GM23338 (cell line): Measurements from ENCODE around the gene UBA6. TPM values are rescaled to one million over a fixed set of nuclear protein-coding genes. Genes with fewer than 3 reads are reported as not detected.

Experiments
- ATAC-seq: fragments of 200-7000 bp; cut with Tn5 transposase; 3 replicates; pipeline ENCODE4 v1.9.1; 2020
- DNase-seq: peaks from one replicate; pipeline ENCODE4 v3.0.0-alpha.2; 2015; ENCODE audit warnings: low spot score
- H2AFZ ChIP-seq: fragments of 200-600 bp; sonication (generic); 2 replicates; pipeline ENCODE4 v1.8.0; 2016; ENCODE audit warnings: antibody characterized with exemption, mild to moderate bottlenecking, moderate library complexity
- H3F3A ChIP-seq: fragments of 200-600 bp; sonication (generic); replicated peaks from 2 replicates; pipeline ENCODE4 v1.8.0; 2017; ENCODE audit warnings: antibody characterized with exemption, mixed run types, low read depth
- H3K27ac ChIP-seq: fragments of 200-600 bp; sonication (generic); 2 replicates; pipeline ENCODE4 v1.6.1; 2016; ENCODE audit warnings: low read depth
- H3K27me3 ChIP-seq: fragments of 200-600 bp; sonication (generic); 2 replicates; pipeline ENCODE4 v1.8.0; 2016; ENCODE audit warnings: mild to moderate bottlenecking, mixed run types, moderate library complexity; ENCODE audit not compliant: insufficient read depth
- H3K36me3 ChIP-seq: fragments of 200-600 bp; sonication (generic); 2 replicates; pipeline ENCODE4 v1.8.0; 2016; ENCODE audit warnings: mild to moderate bottlenecking; ENCODE audit not compliant: insufficient read depth
- H3K4me1 ChIP-seq: fragments of 200-600 bp; sonication (generic); 2 replicates; pipeline ENCODE4 v1.8.0; 2016; ENCODE audit warnings: mild to moderate bottlenecking, moderate library complexity; ENCODE audit not compliant: insufficient read depth
- H3K4me2 ChIP-seq: fragments of 200-600 bp; sonication (generic); 2 replicates; pipeline ENCODE4 v1.7.1; 2017; ENCODE audit warnings: mixed run types
- H3K4me3 ChIP-seq: fragments of 200-600 bp; sonication (generic); 2 replicates; pipeline ENCODE4 v1.6.1; 2016; ENCODE audit warnings: mixed run types
- H3K79me2 ChIP-seq: fragments of 200-600 bp; sonication (generic); replicated peaks from 2 replicates; pipeline ENCODE4 v1.8.0; 2017; ENCODE audit warnings: mild to moderate bottlenecking; ENCODE audit not compliant: insufficient read depth
- H3K9me2 ChIP-seq: fragments of 200-600 bp; sonication (generic); 2 replicates; pipeline ENCODE4 v1.8.0; 2017; ENCODE audit not compliant: insufficient read depth
- H4K20me1 ChIP-seq: fragments of 200-600 bp; sonication (generic); replicated peaks from 2 replicates; pipeline ENCODE4 v1.8.0; 2017; ENCODE audit warnings: mild to moderate bottlenecking; ENCODE audit not compliant: insufficient read depth
- H3K27ac Mint-ChIP-seq: 2 replicates; pipeline ENCODE4 v1.8.0; 2020; ENCODE audit warnings: inconsistent platforms, mild to moderate bottlenecking, moderate library complexity, mixed read lengths
- H3K27me3 Mint-ChIP-seq: 3 replicates; pipeline ENCODE4 v1.8.0; 2022; ENCODE audit warnings: low read depth, mild to moderate bottlenecking, moderate library complexity, mixed read lengths, inconsistent platforms; ENCODE audit not compliant: insufficient read depth, poor library complexity
- H3K36me3 Mint-ChIP-seq: 3 replicates; pipeline ENCODE4 v1.8.0; 2021; ENCODE audit warnings: low read depth, mild to moderate bottlenecking, inconsistent platforms, moderate library complexity, mixed read lengths
- H3K4me1 Mint-ChIP-seq: 3 replicates; pipeline ENCODE4 v1.8.0; 2020; ENCODE audit warnings: mild to moderate bottlenecking, inconsistent platforms, mixed read lengths
- H3K4me3 Mint-ChIP-seq: 3 replicates; pipeline ENCODE4 v1.8.0; 2021; ENCODE audit warnings: moderate library complexity, mild to moderate bottlenecking, inconsistent platforms, mixed read lengths
- H3K9me3 Mint-ChIP-seq: 3 replicates; pipeline ENCODE4 v1.8.0; 2020; ENCODE audit warnings: moderate library complexity, mild to moderate bottlenecking, inconsistent platforms, mixed read lengths
- CREB1 ChIP-seq: fragments of 250-450 bp; sonication (Bioruptor Pico); IDR thresholded peaks from 2 replicates; pipeline ENCODE4 v1.5.0; 2020; ENCODE audit warnings: low read depth, mild to moderate bottlenecking, moderate library complexity
- JUNB ChIP-seq: IDR thresholded peaks from one replicate; pipeline ENCODE4 v1.6.1; 2016; ENCODE audit warnings: antibody characterized with exemption; ENCODE audit not compliant: unreplicated experiment
- NANOG ChIP-seq: IDR thresholded peaks from 2 replicates; pipeline ENCODE4 v1.6.1; 2016; ENCODE audit warnings: antibody characterized with exemption, borderline replicate concordance
- POLR2AphosphoS5 ChIP-seq: IDR thresholded peaks from 2 replicates; pipeline ENCODE4 v1.6.1; 2016; ENCODE audit warnings: antibody characterized with exemption, low read depth
- REST ChIP-seq: IDR thresholded peaks from one replicate; pipeline ENCODE4 v1.6.1; 2018; ENCODE audit warnings: antibody characterized with exemption; ENCODE audit not compliant: unreplicated experiment
- STAT1 ChIP-seq: IDR thresholded peaks from one replicate; pipeline ENCODE4 v1.6.1; 2016; ENCODE audit warnings: antibody characterized with exemption; ENCODE audit not compliant: unreplicated experiment
- polyA plus RNA-seq: library from polyadenylated mRNA; unstranded; fragments of >200 nt; fragmentation: Nextera tagmentation; extraction: Ambion mirVana; gene quantifications from 2 replicates; pipeline ENCODE4 v1.2.1, GENCODE V29; 2016
- total RNA-seq: library from RNA; depleted of rRNA; stranded (reverse); fragments of >200 nt; shearing (Covaris generic); gene quantifications from 2 replicates; pipeline ENCODE4 v1.2.3, GENCODE V29; 2014
- TF ChIP-seq, protein P1 (sequence below), 2 experiments: fragments of 200-600 bp in 1 of 2; sonication (generic) in 1 of 2; conservative IDR thresholded peaks; 2 replicates each; pipeline versions ENCODE4 v1.5.1 to v1.6.1; 2016 to 2017; ENCODE audit warnings: antibody characterized with exemption in 2 of 2, low read depth in 2 of 2, mild to moderate bottlenecking in 2 of 2, moderate library complexity in 1 of 2
- TF ChIP-seq, protein P2 (sequence below): fragments of 250-450 bp; sonication (Bioruptor Pico); IDR thresholded peaks from 2 replicates; pipeline ENCODE4 v1.5.0; 2020; ENCODE audit warnings: mild to moderate bottlenecking, moderate library complexity

UBA6 gene
- total and polyA plus RNA-seq, 2 experiments from 2014 or later: 17.6 to 77.3 TPM

DNA sequence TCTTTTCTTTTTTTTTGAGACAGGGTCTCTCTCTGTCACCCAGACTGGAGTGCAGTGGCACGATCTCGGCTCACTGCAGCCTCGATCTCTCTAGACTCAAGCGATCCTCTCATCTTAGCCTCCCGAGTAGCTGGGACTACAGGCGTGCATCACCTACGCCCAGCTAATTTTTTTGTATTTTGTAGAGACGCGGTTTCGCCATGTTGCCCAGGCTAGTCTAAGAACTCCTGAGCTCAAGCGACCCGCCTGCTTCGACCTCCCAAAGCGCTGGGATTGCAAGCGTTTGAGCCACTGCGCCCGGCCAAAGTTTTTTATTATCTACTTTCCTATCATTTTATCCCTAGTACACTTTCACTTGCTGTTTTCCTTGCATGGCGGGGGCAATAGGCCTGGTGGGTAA lies 1.4 kb downstream of the UBA6 start:
- Histone ChIP-seq H3F3A (no peaks in the 10 kb centered on the region), H2AFZ (no peak overlapping the region), H3K9me2 (no peaks in the 10 kb centered on the region), H3K4me2 (peak overlapping the region; percentile 92), H3K79me2 (peaks cover 83% of the 10 kb centered on the region), H3K27me3 (no peaks in the 10 kb centered on the region), H4K20me1 (no peaks in the 10 kb centered on the region), H3K36me3 (peaks cover 3% of the 10 kb centered on the region; the same call in 1 of the 2 replicates), H3K27ac (no peak overlapping the region), H3K4me3 (peak overlapping the region; percentile 85), H3K4me1 (peaks cover 8% of the 10 kb centered on the region)
- Mint-ChIP-seq H3K4me3 (peak overlapping the region; percentile 88), H3K27me3 (no peaks in the 10 kb centered on the region), H3K4me1 (peaks cover 11% of the 10 kb centered on the region), H3K27ac (peak overlapping the region; percentile 95; the same call in 1 of the 2 replicates), H3K36me3 (peaks cover 4% of the 10 kb centered on the region; the same call in 2 of the 3 replicates), H3K9me3 (no peaks in the 10 kb centered on the region)
- ATAC-seq (no peak), DNase-seq (no peak)
- TF ChIP-seq JUNB: no peak
- TF ChIP-seq NANOG: no peak
- TF ChIP-seq STAT1: no peak
- no peak for TF ChIP-seq CREB1
- TF ChIP-seq, protein P1, sequence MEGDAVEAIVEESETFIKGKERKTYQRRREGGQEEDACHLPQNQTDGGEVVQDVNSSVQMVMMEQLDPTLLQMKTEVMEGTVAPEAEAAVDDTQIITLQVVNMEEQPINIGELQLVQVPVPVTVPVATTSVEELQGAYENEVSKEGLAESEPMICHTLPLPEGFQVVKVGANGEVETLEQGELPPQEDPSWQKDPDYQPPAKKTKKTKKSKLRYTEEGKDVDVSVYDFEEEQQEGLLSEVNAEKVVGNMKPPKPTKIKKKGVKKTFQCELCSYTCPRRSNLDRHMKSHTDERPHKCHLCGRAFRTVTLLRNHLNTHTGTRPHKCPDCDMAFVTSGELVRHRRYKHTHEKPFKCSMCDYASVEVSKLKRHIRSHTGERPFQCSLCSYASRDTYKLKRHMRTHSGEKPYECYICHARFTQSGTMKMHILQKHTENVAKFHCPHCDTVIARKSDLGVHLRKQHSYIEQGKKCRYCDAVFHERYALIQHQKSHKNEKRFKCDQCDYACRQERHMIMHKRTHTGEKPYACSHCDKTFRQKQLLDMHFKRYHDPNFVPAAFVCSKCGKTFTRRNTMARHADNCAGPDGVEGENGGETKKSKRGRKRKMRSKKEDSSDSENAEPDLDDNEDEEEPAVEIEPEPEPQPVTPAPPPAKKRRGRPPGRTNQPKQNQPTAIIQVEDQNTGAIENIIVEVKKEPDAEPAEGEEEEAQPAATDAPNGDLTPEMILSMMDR (conservative IDR thresholded peaks at IDR 0.05; ENCODE audit: low read depth in 2 of 2): no peak

DNA sequence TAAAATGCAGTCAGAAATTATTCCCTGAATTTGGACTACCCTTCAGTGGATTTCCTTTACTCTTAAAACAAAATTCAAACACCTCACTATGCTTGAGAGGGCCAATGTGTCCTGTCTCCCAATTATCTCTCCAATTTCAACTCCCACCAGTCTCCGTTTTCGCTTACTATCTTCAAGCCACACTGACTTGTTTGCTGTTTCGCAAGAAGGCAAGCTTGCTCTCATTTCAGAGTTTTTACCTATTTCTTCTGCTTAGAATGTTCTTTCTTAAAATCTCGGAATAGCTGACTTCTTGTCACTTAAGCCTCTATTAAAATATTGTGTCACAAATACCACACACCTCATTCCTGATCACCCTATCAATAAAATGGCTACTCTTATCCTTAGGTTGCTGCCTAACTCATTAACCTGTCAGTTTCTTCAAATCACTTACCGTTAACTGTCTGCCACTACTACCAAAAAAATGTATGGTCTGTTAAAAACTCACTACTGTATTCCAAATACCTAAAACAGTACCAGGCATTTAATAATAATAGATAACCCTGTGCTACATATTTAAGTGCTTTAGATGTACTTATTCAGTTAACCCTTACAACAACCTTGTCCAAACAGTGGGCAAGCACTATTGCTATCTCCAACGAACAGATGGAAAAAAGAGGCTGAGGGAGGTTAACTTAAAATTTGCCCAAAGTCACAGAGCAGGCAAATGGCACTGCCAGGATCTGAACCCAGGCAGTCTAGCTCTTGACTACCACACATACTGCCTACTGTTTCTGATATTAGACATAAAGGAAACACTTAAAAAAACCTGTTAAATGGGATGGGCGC lies 2.9 kb downstream of the UBA6 start:
- no peaks in the 10 kb centered on the region for H3K27me3 Mint-ChIP-seq
- ATAC-seq: no peak
- H3K9me2 ChIP-seq: no peaks in the 10 kb centered on the region
- peaks cover 6% of the 10 kb centered on the region; the same call in 2 of the 3 replicates for H3K4me1 Mint-ChIP-seq
- H3K79me2 ChIP-seq: peaks cover 85% of the 10 kb centered on the region
- DNase-seq: no peak
- no peak overlapping the region for H3K4me3 Mint-ChIP-seq
- 0 out of 2 replicates have a peak overlapping the region, but pooled peaks have one; percentile 6 for H3K27ac Mint-ChIP-seq
- no peak overlapping the region for H3K4me3 ChIP-seq
- H4K20me1 ChIP-seq: no peaks in the 10 kb centered on the region
- H3K4me2 ChIP-seq: no peak overlapping the region
- H3K27me3 ChIP-seq: no peaks in the 10 kb centered on the region
- no peaks in the 10 kb centered on the region for H3F3A ChIP-seq
- no peaks in the 10 kb centered on the region for H3K9me3 Mint-ChIP-seq
- H3K27ac ChIP-seq: no peak overlapping the region
- peaks cover 3% of the 10 kb centered on the region; the same call in 1 of the 2 replicates for H3K36me3 ChIP-seq
- no peak overlapping the region for H2AFZ ChIP-seq
- H3K4me1 ChIP-seq: no peaks in the 10 kb centered on the region; the same call in 1 of the 2 replicates
- H3K36me3 Mint-ChIP-seq: peaks cover 9% of the 10 kb centered on the region
- no peak for TF ChIP-seq POLR2AphosphoS5
- no peak for TF ChIP-seq REST
- TF ChIP-seq, protein P2, sequence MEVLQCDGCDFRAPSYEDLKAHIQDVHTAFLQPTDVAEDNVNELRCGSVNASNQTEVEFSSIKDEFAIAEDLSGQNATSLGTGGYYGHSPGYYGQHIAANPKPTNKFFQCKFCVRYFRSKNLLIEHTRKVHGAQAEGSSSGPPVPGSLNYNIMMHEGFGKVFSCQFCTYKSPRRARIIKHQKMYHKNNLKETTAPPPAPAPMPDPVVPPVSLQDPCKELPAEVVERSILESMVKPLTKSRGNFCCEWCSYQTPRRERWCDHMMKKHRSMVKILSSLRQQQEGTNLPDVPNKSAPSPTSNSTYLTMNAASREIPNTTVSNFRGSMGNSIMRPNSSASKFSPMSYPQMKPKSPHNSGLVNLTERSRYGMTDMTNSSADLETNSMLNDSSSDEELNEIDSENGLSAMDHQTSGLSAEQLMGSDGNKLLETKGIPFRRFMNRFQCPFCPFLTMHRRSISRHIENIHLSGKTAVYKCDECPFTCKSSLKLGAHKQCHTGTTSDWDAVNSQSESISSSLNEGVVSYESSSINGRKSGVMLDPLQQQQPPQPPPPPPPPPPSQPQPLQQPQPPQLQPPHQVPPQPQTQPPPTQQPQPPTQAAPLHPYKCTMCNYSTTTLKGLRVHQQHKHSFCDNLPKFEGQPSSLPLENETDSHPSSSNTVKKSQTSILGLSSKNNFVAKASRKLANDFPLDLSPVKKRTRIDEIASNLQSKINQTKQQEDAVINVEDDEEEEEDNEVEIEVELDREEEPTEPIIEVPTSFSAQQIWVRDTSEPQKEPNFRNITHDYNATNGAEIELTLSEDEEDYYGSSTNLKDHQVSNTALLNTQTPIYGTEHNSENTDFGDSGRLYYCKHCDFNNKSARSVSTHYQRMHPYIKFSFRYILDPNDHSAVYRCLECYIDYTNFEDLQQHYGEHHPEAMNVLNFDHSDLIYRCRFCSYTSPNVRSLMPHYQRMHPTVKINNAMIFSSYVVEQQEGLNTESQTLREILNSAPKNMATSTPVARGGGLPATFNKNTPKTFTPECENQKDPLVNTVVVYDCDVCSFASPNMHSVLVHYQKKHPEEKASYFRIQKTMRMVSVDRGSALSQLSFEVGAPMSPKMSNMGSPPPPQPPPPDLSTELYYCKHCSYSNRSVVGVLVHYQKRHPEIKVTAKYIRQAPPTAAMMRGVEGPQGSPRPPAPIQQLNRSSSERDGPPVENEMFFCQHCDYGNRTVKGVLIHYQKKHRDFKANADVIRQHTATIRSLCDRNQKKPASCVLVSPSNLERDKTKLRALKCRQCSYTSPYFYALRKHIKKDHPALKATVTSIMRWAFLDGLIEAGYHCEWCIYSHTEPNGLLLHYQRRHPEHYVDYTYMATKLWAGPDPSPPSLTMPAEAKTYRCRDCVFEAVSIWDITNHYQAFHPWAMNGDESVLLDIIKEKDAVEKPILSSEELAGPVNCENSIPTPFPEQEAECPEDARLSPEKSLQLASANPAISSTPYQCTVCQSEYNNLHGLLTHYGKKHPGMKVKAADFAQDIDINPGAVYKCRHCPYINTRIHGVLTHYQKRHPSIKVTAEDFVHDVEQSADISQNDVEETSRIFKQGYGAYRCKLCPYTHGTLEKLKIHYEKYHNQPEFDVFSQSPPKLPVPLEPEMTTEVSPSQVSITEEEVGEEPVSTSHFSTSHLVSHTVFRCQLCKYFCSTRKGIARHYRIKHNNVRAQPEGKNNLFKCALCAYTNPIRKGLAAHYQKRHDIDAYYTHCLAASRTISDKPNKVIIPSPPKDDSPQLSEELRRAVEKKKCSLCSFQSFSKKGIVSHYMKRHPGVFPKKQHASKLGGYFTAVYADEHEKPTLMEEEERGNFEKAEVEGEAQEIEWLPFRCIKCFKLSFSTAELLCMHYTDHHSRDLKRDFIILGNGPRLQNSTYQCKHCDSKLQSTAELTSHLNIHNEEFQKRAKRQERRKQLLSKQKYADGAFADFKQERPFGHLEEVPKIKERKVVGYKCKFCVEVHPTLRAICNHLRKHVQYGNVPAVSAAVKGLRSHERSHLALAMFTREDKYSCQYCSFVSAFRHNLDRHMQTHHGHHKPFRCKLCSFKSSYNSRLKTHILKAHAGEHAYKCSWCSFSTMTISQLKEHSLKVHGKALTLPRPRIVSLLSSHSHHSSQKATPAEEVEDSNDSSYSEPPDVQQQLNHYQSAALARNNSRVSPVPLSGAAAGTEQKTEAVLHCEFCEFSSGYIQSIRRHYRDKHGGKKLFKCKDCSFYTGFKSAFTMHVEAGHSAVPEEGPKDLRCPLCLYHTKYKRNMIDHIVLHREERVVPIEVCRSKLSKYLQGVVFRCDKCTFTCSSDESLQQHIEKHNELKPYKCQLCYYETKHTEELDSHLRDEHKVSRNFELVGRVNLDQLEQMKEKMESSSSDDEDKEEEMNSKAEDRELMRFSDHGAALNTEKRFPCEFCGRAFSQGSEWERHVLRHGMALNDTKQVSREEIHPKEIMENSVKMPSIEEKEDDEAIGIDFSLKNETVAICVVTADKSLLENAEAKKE (CRISPR knock-in tag): no peak
